Gastroesophageal sphincter (tissue), 3 donors: ENCODE results near the gene OBSCN.

Source experiments
- EP300 ChIP-seq: sonication (generic); formaldehyde crosslinking; IDR thresholded peaks from one replicate; pipeline ENCODE4 v1.6.1; 2017; ENCODE audit warnings: antibody characterized with exemption, mild to moderate bottlenecking
- POLR2A ChIP-seq, 2 donors: fragments of 450-650 bp; IDR thresholded peaks; one replicate each; pipeline ENCODE4 v1.6.1; 2017; ENCODE audit warnings: antibody characterized with exemption in 2 of 2, mild to moderate bottlenecking in 2 of 2, moderate library complexity in 1 of 2
- POLR2AphosphoS5 ChIP-seq: sonication (generic); formaldehyde crosslinking; IDR thresholded peaks from one replicate; pipeline ENCODE4 v1.6.1; 2017; ENCODE audit warnings: antibody characterized with exemption
- TF ChIP-seq, protein P1 (sequence below), 4 experiments: fragments of 200-600 bp in 2 of 4; fragments of 450-650 bp in 2 of 4; sonication (generic) in 1 of 4; IDR thresholded peaks; one replicate each; pipeline ENCODE4 v1.5.1; 2017 to 2019; ENCODE audit warnings: antibody characterized with exemption in 4 of 4, mild to moderate bottlenecking in 2 of 4, moderate library complexity in 2 of 4

DNA sequence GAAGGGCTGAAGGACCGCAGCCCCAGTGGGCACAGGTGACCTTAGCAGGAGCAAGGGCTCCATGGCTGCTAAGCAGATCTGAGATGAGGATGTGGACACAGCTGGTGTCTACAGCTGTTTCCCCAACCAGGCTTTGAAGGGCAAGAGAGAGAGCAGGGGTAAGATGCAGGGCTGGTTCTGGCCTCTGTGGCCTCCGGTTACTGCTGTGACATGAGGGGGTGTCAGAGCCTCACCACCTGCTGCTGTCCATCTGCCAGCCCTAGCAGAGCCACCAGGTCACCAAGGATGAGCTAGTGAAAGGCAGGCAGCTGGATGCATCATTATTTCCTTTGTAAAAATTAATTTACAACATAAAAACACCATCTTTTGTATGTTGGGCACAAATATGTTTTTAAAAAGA is 33.4 kb downstream of the OBSCN start:
- TF ChIP-seq POLR2A (IDR thresholded peaks at IDR 0.05) (no peak), POLR2AphosphoS5 (no peak), EP300 (no peak)
- TF ChIP-seq, protein P1, sequence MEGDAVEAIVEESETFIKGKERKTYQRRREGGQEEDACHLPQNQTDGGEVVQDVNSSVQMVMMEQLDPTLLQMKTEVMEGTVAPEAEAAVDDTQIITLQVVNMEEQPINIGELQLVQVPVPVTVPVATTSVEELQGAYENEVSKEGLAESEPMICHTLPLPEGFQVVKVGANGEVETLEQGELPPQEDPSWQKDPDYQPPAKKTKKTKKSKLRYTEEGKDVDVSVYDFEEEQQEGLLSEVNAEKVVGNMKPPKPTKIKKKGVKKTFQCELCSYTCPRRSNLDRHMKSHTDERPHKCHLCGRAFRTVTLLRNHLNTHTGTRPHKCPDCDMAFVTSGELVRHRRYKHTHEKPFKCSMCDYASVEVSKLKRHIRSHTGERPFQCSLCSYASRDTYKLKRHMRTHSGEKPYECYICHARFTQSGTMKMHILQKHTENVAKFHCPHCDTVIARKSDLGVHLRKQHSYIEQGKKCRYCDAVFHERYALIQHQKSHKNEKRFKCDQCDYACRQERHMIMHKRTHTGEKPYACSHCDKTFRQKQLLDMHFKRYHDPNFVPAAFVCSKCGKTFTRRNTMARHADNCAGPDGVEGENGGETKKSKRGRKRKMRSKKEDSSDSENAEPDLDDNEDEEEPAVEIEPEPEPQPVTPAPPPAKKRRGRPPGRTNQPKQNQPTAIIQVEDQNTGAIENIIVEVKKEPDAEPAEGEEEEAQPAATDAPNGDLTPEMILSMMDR (IDR thresholded peaks at IDR 0.05), result no peak
